Measurements from ENCODE around the gene MTHFD1L. TPM values are rescaled to one million over a fixed set of nuclear protein-coding genes. Genes with fewer than 3 reads are reported as not detected.

The MTHFD1L gene
- total and polyA plus RNA-seq, 2 donors (not counting 1 experiment from before 2014, with no cell fraction given) = 36.1 to 48.9 TPM

GRCh38 chr6:151107897-151108427 is 242.5 kb downstream of the MTHFD1L start:
- no peak for DNase-seq (ENCODE audit: low read depth in 2 of 2)

GRCh38 chr6:151108548-151108947 is 243.0 kb downstream of the MTHFD1L start:
- Histone ChIP-seq H4K20me1 (ENCODE audit: control insufficient read depth, extremely low read depth, insufficient read depth, low read length) (no peaks in the 10 kb centered on the region), H3K27me3 (ENCODE audit: control insufficient read depth, insufficient read depth, low read length) (no peaks in the 10 kb centered on the region), H3K4me2 (ENCODE audit: extremely low read depth, insufficient read depth, low read length) (no peak overlapping the region), H3K4me1 (ENCODE audit: control insufficient read depth, extremely low read depth, insufficient read depth, low read length) (no peaks in the 10 kb centered on the region), H3K4me3 (replicated peaks in 1 of 4; ENCODE audit: control extremely low read depth in 1 of 4, insufficient read depth in 1 of 4, low read depth in 3 of 4, low read length in 4 of 4) (no peak overlapping the region), H3K9me3 (ENCODE audit: control insufficient read depth, insufficient read depth, low read depth, low read length) (no peaks in the 10 kb centered on the region), H3K79me2 (ENCODE audit: control insufficient read depth, insufficient read depth, low read length) (no peaks in the 10 kb centered on the region), H2AFZ (ENCODE audit: low read length) (no peak overlapping the region), H3K36me3 (ENCODE audit: control insufficient read depth, insufficient read depth, low read length) (no peaks in the 10 kb centered on the region), H3K27ac (ENCODE audit: insufficient read depth, low read length) (no peak overlapping the region), H3K9ac (ENCODE audit: insufficient read depth, low read length) (no peak overlapping the region)
- no peak for DNase-seq (ENCODE audit: low read depth in 2 of 2)
- no peak for TF ChIP-seq EZH2 (IDR thresholded peaks at IDR 0.05; ENCODE audit: low read length, missing control alignments)
- TF ChIP-seq, protein P1, sequence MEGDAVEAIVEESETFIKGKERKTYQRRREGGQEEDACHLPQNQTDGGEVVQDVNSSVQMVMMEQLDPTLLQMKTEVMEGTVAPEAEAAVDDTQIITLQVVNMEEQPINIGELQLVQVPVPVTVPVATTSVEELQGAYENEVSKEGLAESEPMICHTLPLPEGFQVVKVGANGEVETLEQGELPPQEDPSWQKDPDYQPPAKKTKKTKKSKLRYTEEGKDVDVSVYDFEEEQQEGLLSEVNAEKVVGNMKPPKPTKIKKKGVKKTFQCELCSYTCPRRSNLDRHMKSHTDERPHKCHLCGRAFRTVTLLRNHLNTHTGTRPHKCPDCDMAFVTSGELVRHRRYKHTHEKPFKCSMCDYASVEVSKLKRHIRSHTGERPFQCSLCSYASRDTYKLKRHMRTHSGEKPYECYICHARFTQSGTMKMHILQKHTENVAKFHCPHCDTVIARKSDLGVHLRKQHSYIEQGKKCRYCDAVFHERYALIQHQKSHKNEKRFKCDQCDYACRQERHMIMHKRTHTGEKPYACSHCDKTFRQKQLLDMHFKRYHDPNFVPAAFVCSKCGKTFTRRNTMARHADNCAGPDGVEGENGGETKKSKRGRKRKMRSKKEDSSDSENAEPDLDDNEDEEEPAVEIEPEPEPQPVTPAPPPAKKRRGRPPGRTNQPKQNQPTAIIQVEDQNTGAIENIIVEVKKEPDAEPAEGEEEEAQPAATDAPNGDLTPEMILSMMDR (conservative IDR thresholded peaks at IDR 0.05 in 1 of 2, IDR thresholded peaks at IDR 0.05 in 1 of 2; ENCODE audit: low read depth in 1 of 2, low read length in 2 of 2) = no peak

More at GRCh38 chr6:151107897-151108427, 242.5 kb downstream of the MTHFD1L start:
- no peaks in the 10 kb centered on the region for H3K27me3 ChIP-seq (ENCODE audit: control insufficient read depth, insufficient read depth, low read length)
- H3K27ac ChIP-seq (ENCODE audit: insufficient read depth, low read length) = no peak overlapping the region
- no peak overlapping the region for H2AFZ ChIP-seq (ENCODE audit: low read length)
- H3K36me3 ChIP-seq (ENCODE audit: control insufficient read depth, insufficient read depth, low read length) = no peaks in the 10 kb centered on the region
- no peaks in the 10 kb centered on the region for H3K79me2 ChIP-seq (ENCODE audit: control insufficient read depth, insufficient read depth, low read length)
- no peak overlapping the region for H3K4me3 ChIP-seq (replicated peaks in 1 of 4; ENCODE audit: control extremely low read depth in 1 of 4, insufficient read depth in 1 of 4, low read depth in 3 of 4, low read length in 4 of 4)
- TF ChIP-seq EZH2 (IDR thresholded peaks at IDR 0.05; ENCODE audit: low read length, missing control alignments) = no peak
- TF ChIP-seq, protein P1 (conservative IDR thresholded peaks at IDR 0.05 in 1 of 2, IDR thresholded peaks at IDR 0.05 in 1 of 2; ENCODE audit: low read depth in 1 of 2, low read length in 2 of 2) = no peak
- H3K9me3 ChIP-seq (ENCODE audit: control insufficient read depth, insufficient read depth, low read depth, low read length) = no peaks in the 10 kb centered on the region
- no peak overlapping the region for H3K9ac ChIP-seq (ENCODE audit: insufficient read depth, low read length)
- no peaks in the 10 kb centered on the region for H4K20me1 ChIP-seq (ENCODE audit: control insufficient read depth, extremely low read depth, insufficient read depth, low read length)
- H3K4me1 ChIP-seq (ENCODE audit: control insufficient read depth, extremely low read depth, insufficient read depth, low read length) = no peaks in the 10 kb centered on the region
- H3K4me2 ChIP-seq (ENCODE audit: extremely low read depth, insufficient read depth, low read length) = no peak overlapping the region

GRCh38 chr6:151109361-151109760 is 243.9 kb downstream of the MTHFD1L start:
- Histone ChIP-seq H3K4me3 (replicated peaks in 1 of 4; ENCODE audit: control extremely low read depth in 1 of 4, insufficient read depth in 1 of 4, low read depth in 3 of 4, low read length in 4 of 4) (peak overlapping the region in 1 of 4 experiments; percentile 22), H3K36me3 (ENCODE audit: control insufficient read depth, insufficient read depth, low read length) (no peaks in the 10 kb centered on the region), H3K27me3 (ENCODE audit: control insufficient read depth, insufficient read depth, low read length) (no peaks in the 10 kb centered on the region), H4K20me1 (ENCODE audit: control insufficient read depth, extremely low read depth, insufficient read depth, low read length) (no peaks in the 10 kb centered on the region), H3K9ac (ENCODE audit: insufficient read depth, low read length) (no peak overlapping the region), H3K4me2 (ENCODE audit: extremely low read depth, insufficient read depth, low read length) (peak overlapping the region; percentile 17), H3K79me2 (ENCODE audit: control insufficient read depth, insufficient read depth, low read length) (no peaks in the 10 kb centered on the region), H3K9me3 (ENCODE audit: control insufficient read depth, insufficient read depth, low read depth, low read length) (no peaks in the 10 kb centered on the region), H3K27ac (ENCODE audit: insufficient read depth, low read length) (no peak overlapping the region), H2AFZ (ENCODE audit: low read length) (no peak overlapping the region), H3K4me1 (ENCODE audit: control insufficient read depth, extremely low read depth, insufficient read depth, low read length) (no peaks in the 10 kb centered on the region)
- peak; percentile 65 to 87 for DNase-seq (ENCODE audit: low read depth in 2 of 2)
- TF ChIP-seq, protein P1 (conservative IDR thresholded peaks at IDR 0.05 in 1 of 2, IDR thresholded peaks at IDR 0.05 in 1 of 2; ENCODE audit: low read depth in 1 of 2, low read length in 2 of 2) = no peak
- no peak for TF ChIP-seq EZH2 (IDR thresholded peaks at IDR 0.05; ENCODE audit: low read length, missing control alignments)

All from fibroblast of lung (primary cell).